Transverse colon (tissue), 4 donors: ENCODE results near the gene PET100.

Source experiments
- EP300 ChIP-seq: sonication (generic); formaldehyde crosslinking; IDR thresholded peaks from one replicate; pipeline ENCODE4 v1.6.1; 2017; ENCODE audit warnings: antibody characterized with exemption, low read depth
- POLR2AphosphoS5 ChIP-seq, 3 donors: sonication (generic); formaldehyde crosslinking; IDR thresholded peaks; one replicate each; pipeline ENCODE4 v1.6.1; 2016; ENCODE audit warnings: antibody characterized with exemption in 3 of 3
- TF ChIP-seq, protein P1 (sequence below), 5 experiments: fragments of 200-600 bp in 3 of 5; fragments of 450-650 bp in 2 of 5; sonication (generic) in 3 of 5; IDR thresholded peaks; 1 replicate in 2 of 5; 2 replicates in 3 of 5; pipeline ENCODE4 v1.5.1; 2016 to 2017; ENCODE audit warnings: antibody characterized with exemption in 5 of 5, inconsistent platforms in 3 of 5, mild to moderate bottlenecking in 2 of 5, moderate library complexity in 1 of 5

DNA sequence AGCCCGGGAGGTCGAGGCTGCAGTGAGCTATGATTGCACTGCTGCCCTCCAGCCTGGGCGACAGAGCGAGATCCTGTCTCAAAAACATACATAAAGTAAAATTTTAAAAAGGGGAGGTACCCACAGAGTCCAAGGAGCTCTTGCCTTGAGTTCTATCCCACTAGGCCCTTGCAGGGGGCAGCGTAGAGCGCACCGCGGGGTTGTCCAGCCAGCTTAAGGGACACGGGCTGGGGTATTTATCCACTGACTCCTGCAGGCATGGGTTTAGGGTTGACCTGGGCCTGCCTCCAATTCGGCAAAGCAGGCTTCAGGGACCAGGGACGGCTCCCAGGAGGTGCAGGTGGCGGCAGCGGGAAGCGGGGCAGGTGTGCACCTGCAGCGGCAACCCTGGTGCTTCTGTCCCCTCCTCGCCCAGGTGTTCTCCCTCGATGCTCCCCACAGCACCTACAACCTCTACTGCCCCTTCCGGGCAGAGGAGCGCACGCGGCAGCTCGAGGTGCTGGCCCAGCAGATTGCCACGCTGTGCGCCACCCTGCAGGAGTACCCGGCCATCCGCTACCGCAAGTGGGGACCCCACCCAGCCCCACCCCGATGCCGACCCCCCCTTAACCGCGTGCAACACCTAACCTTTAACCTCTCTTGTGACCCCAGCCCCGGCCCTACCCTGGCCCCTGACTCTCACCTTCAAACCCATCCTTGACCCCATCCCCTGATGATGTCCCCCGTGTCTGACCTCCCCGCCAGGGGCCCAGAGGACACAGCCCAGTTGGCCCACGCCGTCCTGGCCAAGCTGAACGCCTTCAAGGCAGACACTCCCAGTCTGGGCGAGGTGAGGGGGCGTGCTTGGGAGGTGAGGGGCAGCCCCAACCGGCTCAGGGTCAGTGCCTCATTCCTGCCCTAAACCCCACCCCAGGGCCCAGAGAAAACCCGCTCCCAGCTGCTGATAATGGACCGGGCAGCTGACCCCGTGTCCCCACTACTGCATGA lies 12.0 kb downstream of the PET100 start:
- TF ChIP-seq, protein P1, sequence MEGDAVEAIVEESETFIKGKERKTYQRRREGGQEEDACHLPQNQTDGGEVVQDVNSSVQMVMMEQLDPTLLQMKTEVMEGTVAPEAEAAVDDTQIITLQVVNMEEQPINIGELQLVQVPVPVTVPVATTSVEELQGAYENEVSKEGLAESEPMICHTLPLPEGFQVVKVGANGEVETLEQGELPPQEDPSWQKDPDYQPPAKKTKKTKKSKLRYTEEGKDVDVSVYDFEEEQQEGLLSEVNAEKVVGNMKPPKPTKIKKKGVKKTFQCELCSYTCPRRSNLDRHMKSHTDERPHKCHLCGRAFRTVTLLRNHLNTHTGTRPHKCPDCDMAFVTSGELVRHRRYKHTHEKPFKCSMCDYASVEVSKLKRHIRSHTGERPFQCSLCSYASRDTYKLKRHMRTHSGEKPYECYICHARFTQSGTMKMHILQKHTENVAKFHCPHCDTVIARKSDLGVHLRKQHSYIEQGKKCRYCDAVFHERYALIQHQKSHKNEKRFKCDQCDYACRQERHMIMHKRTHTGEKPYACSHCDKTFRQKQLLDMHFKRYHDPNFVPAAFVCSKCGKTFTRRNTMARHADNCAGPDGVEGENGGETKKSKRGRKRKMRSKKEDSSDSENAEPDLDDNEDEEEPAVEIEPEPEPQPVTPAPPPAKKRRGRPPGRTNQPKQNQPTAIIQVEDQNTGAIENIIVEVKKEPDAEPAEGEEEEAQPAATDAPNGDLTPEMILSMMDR (IDR thresholded peaks at IDR 0.05): no peak
- no peak for TF ChIP-seq EP300
- TF ChIP-seq POLR2AphosphoS5 (IDR thresholded peaks at IDR 0.05): no peak
